ENCODE results near the gene TBX1.
"Not testable (repeated sequence)": the region's sequence is repeated elsewhere in the genome, so short reads cannot be mapped to it uniquely, and the experiment has no call there.

Gene TBX1

GRCh38 chr22:19765477-19766239 is 5.1 kb downstream of the TBX1 start:
- DNase-seq = no peak

DNA sequence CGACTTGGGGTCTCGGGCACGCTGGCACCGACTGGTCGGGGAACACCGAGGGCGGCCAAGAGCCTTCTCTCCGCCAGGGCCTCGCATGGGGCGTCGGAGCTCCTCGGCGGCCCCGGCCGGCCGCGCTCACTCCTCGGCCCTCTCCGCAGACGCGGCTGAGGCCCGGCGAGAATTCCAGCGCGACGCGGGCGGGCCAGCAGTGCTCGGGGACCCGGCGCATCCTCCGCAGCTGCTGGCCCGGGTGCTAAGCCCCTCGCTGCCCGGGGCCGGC is 5.6 kb downstream of the TBX1 start:
- no peak for DNase-seq

GRCh38 chr22:19766511-19767426 is 6.2 kb downstream of the TBX1 start:
- DNase-seq = no peak

GRCh38 chr22:19767427-19768341 is 7.1 kb downstream of the TBX1 start:
- DNase-seq = no peak

DNA sequence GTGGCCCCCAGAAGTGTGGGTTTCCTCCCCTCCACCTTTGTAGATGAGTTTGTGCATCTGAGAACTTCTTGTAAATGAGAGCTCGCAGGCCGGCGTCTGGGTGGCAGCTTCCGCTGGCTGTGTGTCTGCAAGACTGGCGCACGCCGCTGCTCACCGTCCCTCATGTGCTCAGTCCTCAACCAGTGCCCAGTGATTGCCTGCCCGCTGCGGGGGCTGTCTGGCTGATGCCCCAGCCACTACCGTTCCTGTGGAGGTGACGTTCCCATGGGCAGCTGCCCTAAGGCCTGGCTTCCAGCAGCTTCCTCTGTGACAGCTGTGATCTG is 8.8 kb downstream of the TBX1 start:
- DNase-seq = no peak

GRCh38 chr22:19770349-19771220 is 10.0 kb downstream of the TBX1 start:
- no peak for DNase-seq

DNA sequence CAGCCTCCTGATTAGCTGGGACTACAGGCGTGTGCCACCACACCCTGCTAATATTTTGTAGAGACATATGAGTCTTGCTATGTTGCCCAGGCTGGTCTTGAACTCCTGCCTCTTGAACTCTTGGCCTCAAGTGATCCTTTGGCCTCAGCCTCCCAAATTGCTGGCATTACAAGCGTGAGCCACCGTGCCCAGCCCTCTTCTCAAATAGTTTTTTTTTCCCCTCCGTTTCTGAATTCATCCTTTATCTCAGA is 11.8 kb downstream of the TBX1 start:
- no peak for DNase-seq

DNA sequence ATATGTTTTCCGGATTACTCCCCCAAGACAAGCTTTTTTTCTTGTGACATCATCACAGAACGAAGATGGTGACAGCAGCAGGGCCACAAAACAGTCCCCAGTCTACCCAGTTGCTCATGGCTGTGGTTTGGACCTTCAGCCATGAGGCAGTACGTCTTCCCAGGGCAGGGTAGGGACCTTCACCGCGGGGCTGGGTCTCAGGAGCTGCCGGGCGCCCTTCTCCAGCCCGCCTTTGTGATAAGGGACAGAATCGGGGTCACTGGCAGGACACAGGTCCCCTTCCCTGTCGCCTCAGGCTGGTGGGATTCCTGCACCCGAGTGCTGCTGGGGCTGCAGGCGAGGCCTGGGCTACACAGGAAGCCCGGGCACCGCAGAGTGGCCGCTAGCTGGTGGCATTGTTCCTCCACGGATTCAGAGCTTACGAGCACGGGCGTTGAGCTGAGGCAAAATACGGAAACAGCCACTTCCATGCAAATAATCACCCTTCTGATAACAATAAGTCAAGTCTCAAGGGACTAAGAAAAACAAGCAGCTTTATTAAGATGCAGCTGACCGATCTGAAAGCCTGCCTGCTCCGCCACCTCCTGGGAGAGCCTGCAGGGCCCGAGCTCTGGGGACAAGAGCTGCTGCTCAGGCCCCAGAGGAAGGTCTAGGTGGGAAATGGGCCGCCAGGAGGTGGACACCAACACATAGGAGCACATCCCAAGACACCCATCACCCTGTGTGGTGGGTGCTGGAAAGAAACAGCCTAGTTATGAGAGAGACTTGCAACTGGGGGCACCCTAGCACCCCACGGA is 12.3 kb downstream of the TBX1 start:
- no peak for DNase-seq

DNA sequence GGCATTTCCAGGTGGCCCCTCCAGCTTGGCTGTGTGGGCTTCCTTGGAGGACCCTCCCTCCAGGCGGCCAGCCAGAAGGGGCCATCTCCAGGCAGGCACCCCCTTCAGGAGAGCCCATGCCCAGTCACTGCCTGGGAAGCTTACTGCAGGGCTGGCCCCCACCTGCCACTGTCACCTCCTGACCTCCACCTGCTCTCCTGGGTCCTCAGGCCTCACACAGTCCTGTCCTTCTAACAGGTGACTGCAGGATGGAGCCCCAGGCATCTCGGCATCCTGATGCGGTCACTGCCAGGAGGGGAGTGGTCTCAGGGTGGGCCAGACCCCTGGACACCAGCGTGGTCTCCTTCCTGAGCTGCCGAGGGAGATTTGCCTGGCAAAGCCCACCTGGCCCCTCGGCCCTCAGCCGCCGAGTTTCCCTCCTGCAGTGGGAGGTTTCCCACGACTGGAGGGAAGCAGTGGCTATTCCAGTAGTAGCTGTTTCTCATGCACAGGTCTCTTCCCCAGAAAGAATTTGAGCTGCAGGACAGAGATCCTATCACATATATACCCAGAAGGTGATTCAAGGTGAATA is 13.0 kb downstream of the TBX1 start:
- DNase-seq = no peak

GRCh38 chr22:19774628-19775027 is 14.1 kb downstream of the TBX1 start:
- no peak for DNase-seq

GRCh38 chr22:19775496-19776325 is 15.1 kb downstream of the TBX1 start:
- DNase-seq = no peak

DNA sequence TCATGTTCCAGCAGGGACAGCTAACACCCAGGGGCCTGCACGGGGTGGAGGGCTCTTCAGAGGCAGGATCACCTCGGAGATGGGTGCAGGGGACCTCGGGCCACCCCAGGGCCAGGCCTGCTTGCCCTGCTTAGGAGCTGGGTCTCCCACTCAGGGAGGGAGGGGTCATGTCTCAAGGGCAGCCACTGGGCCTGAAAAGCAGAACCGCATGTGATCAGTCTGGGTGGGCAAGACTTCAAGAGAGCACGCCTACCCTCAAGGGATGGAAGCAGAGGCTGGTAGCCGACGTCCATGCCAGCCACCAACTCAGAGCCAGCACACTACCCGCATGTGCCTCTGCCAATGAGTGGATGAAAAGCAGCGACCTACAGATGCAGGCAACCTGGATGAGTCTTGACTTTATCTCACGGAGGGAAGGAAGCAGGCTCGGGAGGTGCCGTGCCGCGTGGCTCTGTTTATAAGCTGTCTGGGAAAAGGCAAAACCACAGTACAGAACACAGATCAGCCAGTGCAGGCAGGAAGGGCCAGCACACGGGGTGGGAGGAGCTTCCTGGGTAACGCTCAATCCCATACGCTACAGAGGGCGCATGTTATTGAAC is 16.0 kb downstream of the TBX1 start:
- DNase-seq = no peak

- DNase-seq = not testable (repeated sequence)
These were observed 16.6 kb downstream of the TBX1 start for GRCh38 chr22:19777192-19777591.

DNA sequence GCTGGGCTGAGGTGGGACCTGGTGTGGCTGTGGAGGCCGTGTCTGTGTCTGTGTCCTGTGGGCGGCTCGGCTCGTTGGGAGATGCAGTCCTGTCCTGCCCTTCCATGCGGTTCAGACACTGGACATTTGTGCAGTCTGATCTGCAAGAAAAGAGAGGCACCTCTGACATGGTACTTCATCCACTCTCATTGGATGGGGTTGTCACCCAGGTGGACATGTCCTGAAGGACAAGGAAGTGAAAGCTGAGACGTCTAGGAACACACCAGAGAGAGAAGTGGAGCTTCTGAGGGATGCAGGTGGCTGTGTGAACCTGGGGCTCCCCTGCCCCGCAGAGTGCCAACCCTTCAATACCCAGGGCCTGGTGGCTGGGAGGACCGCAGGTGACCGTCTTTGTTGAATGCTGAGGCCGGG is 18.4 kb downstream of the TBX1 start:
- DNase-seq = no peak

- no peak for DNase-seq
These were observed 19.2 kb downstream of the TBX1 start for GRCh38 chr22:19779685-19780268.

DNA sequence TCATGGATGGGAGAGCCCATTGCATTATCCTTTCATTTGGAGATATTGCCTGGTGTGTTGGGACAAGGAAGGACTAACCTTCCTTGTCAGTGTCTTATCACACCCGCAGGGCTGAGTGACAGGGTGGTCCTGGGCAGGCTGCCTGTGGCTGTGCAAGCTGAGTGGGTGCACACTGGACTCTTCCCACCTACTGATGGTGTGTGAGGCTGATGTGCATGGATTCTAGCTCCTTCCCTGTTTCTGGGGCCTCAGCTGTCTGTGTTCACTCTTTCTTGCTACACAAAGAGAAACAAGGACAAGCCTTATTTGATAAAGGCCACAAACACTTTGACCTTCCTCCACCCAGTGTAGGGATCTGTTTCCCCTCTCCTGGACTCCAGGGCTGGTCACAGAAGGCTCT is 22.0 kb downstream of the TBX1 start:
- DNase-seq = no peak

DNA sequence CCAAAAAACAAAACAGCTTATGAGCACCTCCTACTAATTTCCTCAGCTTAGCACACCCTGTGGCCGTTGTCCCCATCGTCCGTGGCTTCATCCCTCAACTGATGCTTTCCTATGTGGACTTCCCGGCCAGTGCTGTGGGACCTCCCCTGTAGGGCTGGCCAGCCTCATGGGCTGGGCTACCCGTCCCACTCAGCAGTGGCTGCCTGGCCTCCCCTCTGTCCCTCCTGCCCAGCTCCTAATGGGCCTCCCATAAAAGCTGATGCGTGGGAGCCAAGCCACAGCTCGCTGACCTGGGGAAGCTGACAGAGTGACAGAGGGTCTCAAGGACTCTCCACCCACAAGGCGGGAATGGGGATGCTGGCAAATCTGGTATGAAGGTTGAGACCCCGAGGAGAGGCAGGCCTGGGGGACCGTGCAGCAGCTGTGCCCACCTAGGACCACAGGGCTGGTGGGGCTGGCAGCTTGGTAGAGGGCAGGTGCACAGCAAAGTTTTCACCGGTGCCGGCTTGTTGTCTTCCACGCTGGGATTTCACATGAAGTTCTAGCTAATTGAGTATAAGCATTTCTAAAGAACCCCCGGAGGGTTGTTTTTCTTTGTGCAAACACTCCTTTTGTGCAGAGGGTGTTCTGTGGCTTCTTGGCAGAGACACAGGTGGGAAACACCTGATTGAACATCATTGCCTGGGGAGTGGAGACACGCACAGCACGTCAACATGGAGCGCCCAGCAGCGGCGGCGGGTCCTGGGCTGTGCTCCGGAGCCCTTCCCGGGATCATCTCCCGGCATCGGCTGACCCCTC is 23.2 kb downstream of the TBX1 start:
- no peak for DNase-seq
